DLD1 (cell line): Measurements from ENCODE around the gene USP53.
"Not testable (repeated sequence)": the region's sequence is repeated elsewhere in the genome, so short reads cannot be mapped to it uniquely, and the experiment has no call there.

ENCODE experiments used
- in situ Hi-C: cut with HindIII; loops from 2 replicates; pipeline ENCODE4 v1.10.0; 2017; ENCODE audit warnings: low sequenced_read_pairs

The USP53 gene

GRCh38 chr4:119212234-119212963 is at the start of gene USP53:
TSS of gene USP53 (plus strand) at chr4:119212713. CDS start at chr4:119239760, 27,047 bp downstream.
- in situ Hi-C loops, result no loop called here

DNA sequence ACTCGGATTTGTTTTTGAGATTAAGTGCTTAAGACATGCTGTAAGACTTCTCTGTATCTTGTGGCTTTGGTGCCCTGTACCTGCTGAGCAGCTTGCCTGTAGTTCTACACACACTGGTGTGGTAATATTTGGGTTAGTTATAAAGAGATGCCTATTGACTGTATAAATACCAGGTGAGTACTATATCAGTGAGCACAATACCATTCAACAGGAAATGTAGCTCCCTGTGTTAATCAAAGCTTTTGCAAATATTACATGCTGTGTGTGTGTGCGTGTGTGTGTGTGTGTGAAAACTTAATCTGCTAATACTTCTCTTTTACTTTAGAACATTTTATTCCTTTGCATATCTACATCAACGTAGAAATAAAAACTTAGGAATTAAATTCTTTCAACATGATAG is 46.7 kb upstream of the USP53 start:
- in situ Hi-C loops, result no loop called here

GRCh38 chr4:119170195-119170594 is 42.3 kb upstream of the USP53 start:
- in situ Hi-C loops, result no loop called here

GRCh38 chr4:119172223-119172622 is 40.3 kb upstream of the USP53 start:
- in situ Hi-C loops, result no loop called here

DNA sequence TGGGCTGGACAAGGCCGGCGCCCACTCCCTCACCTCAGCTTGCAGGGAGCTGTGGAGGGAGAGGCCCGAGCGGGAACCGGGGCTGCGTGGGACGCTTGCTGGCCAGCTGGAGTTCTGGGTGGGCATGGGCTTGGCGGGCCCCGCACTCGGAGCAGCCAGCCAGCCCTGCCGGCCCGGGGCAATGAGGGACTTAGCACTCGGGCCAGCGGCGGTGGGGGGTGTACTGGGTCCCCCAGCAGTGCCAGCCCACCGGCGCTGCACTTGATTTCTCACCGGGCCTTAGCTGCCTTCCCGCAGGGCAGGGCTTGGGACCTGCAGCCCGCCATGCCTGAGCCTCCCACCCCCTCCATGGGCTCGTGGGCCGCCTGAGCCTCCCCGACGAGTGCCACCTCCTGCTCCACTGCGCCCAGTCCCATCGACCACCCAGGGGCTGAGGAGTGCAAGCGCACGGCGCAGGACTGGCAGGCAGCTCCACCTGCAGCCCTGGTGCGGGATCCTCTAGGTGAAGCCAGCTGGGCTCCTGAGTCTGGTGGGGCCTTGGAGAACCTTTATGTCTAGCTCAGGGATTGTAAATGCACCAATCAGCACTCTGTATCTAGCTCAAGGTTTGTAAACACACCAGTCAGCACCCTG is 38.7 kb upstream of the USP53 start:
- in situ Hi-C loops, result not testable (repeated sequence)

DNA sequence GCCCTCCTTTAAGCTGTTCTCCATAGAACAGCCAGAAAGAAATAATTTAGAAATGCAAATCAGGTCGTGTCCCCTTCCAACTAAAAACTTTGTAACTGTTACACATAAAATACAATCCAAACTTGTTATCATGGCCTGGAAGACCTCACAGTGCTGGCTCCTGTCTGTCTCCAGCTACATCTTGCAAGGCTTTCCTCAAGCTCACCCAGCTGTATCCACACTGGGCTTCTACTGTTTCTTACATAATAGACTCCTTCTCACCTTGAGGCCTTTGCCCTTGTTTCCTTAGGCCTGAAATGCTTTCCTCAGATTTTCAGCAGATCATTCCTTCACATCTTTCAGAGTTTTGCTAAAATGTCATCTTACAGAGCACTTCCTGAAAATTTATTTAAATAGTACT is 33.5 kb upstream of the USP53 start:
- in situ Hi-C loops, result no loop called here

DNA sequence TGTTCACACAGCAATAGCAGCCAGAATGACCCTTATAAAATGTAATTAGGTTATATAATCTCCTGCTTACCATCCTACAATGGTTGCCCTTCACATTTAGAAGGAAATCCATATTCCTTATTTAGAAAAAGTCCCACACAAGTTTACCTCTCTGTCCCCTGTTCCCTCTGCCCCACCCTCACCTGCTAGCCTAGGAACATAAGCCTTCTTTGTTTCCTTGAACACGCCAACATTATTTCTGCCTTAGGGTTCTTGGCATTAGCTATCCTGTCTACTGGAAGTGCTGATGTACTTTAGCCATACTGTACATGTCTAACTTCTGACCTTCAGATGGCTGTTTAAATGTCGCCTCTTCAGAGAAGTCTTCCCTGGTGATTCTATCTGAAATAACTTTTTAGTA is 28.4 kb upstream of the USP53 start:
- in situ Hi-C loops, result no loop called here

- in situ Hi-C loops, result no loop called here
These were observed 22.9 kb upstream of the USP53 start for GRCh38 chr4:119189638-119190037.

DNA sequence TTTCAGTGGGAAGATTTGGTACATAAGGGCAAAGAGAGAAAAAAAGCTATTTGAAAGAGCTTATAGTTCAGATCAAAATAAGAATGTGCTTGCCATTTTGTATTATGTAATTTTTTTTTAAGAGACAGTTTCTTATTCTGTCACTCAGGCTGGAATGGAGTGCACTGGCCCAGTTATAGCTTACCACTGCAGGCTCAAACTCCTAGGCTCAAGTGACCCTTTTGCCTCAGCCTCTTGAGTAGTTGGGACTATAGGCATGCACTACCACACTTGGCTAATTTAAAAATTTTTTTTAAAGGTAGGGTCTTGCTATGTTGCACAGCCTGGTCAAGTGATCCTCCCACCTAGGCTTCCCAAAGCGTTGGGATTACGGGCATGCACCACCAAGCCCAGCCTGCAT is 22.2 kb upstream of the USP53 start:
- in situ Hi-C loops, result no loop called here

- in situ Hi-C loops, result no loop called here
These were observed 21.0 kb upstream of the USP53 start for GRCh38 chr4:119191505-119191904.

- in situ Hi-C loops, result no loop called here
These were observed 14.7 kb upstream of the USP53 start for GRCh38 chr4:119197772-119198212.

DNA sequence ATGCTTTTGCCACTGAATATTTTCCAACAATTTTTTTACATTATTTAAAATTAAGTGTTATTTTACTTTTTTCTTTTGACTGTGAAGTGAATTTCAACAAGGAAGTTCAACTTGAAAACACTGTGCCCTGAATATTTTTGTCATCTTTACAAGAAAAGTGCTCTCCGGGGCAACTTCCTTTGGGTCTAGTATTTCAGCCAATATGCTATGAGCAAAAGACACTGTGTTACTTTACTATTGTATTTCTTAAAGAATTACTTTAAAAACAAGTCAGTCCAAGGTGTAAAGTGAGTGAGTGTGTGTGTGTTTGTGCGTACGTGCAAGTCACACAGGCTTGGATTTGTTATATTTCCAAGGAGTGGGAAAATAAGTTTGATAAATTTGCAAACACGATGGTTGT is 7.6 kb upstream of the USP53 start:
- in situ Hi-C loops, result no loop called here

GRCh38 chr4:119205690-119206089 is 6.8 kb upstream of the USP53 start:
- in situ Hi-C loops, result no loop called here

DNA sequence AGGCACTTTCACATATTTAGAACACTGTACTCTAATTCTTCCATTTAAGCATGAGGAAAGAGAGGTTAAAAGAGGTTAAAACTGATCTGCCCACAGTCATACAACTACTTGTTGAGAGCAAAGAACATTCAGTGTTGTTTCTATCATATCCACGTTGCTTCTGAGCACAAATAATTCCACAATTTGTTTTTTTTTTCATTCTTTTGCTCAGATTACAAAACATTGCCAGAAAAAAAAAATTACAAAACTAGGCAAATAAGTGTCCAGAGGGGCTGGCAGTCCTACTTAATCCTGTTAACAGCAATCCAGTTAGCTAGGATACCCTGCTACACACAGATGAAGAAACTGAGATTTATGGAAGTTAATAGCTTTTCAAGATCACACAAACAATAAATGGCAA is 6.3 kb upstream of the USP53 start:
- in situ Hi-C loops, result no loop called here

DNA sequence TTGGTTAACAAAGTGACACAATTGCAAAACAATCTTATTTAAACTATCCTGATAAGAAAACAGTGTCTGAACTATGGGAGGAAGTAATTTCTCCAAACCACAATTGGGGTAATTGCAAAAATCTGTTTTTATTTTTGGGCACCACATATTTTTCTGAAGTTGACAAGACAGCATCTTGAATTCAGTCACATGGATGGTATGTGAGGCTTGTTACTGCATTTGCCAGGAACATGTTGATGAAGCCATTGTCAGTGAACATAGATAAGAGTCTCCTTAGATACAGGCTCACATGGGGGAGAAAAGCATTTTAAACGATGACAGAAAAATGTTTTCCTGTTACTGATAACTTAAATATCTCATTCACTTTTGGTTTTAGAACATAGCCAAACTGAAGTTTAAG is 5.5 kb upstream of the USP53 start:
- in situ Hi-C loops, result no loop called here

DNA sequence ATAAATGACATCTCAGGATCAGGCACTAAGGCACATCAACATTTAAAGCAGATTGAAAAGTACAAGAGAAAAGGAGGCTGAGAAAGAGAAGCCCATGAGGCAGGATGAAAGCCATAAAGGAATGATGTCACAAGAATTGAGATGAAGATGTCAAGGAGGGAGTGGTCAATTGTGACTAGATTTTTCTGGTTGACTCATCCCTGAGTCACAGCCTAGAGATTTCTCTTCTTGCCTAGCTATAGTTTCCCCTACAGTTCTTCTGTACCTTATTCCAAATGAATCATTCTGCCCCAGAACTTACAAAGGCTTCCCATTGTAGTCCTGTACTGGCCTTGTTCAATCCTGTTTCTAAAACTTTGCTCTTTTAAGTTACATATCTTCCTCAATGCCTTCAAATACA is 3.4 kb upstream of the USP53 start:
- in situ Hi-C loops, result no loop called here

- in situ Hi-C loops, result no loop called here
These were observed 2.9 kb upstream of the USP53 start for GRCh38 chr4:119209586-119209985.

DNA sequence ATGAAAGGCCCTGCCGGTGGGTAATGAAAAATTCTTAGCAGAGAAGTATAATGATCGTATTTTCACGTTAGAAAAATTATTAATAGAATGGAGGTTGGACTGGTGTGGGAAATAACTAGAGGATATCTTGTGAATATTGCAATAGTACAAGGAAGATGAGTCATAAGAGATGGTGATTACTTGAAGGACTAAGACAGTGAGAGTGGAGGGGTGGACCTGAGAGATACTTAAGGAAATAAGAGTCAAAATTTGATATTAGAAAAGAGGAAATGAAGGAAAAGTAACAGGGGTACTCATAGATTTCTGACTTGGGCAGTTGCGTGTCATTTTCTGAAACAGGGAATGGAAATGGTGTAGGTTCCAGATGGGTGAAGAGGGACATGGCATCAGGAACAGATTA is 1.7 kb upstream of the USP53 start:
- in situ Hi-C loops, result no loop called here

DNA sequence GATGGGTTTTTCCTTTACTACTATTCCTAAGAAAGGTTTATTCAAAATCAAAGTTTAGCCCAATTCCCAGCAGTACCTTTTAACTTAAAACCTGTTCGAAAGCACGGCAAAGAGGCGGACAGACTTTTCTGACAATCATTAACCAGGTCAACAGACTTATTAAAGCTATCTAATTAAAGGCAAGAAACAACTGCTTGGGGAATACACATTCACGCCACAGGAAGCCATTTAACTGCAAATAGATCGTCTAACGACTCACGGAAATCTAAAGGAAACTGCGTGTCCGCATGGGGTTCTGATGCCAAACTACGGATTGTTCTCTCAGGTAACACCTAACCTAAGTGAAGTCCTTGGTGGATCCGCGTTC is 663 bp upstream of the USP53 start:
- in situ Hi-C loops, result no loop called here

GRCh38 chr4:119212964-119213606 is 572 bp downstream of the USP53 start:
- in situ Hi-C loops, result no loop called here

GRCh38 chr4:119218093-119218492 is 5.6 kb downstream of the USP53 start:
- in situ Hi-C loops, result no loop called here

DNA sequence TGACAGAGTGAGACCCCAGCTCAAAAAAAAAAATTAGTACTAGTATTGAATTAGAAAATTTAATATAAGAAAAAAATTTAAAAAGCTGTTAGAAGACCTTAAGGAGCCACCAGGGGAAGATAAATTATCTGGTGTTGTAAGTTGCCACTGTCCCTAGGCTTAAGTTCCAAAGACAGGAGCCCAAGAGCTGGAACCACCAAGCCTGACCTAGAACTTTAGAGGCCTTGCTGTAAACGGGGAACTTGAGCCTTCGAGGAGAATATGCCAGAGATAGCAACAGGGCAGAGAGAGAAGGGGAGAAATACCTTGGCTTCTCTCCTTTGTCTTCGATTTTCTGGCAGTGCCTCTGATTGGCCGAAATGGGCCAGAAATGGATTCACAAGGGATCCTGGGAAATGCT is 8.9 kb downstream of the USP53 start:
- in situ Hi-C loops, result no loop called here
